Large intestine (tissue), 3 donors: ENCODE data around the gene MAPK13. TPM values are rescaled to one million over a fixed set of nuclear protein-coding genes. Genes with fewer than 3 reads are reported as not detected.

Experiments
- DNase-seq, 2 donors: peaks; one replicate each; pipeline versions ENCODE4 v3.0.0 to v3.0.0-alpha.2; 2013
- H3K27ac ChIP-seq: one replicate; pipeline ENCODE4 v1.5.1; 2013; ENCODE audit warnings: low read length
- H3K27me3 ChIP-seq: 2 replicates; pipeline ENCODE4 v1.6.1; 2013; ENCODE audit warnings: low read length; ENCODE audit not compliant: control insufficient read depth, insufficient read depth
- H3K36me3 ChIP-seq: 2 replicates; pipeline ENCODE4 v1.6.1; 2013; ENCODE audit warnings: low read length; ENCODE audit not compliant: control insufficient read depth, insufficient read depth
- H3K4me1 ChIP-seq: one replicate; pipeline ENCODE4 v1.6.1; 2013; ENCODE audit warnings: low read length; ENCODE audit not compliant: control insufficient read depth, insufficient read depth
- H3K4me3 ChIP-seq: one replicate; pipeline ENCODE4 v1.5.1; 2013; ENCODE audit warnings: low read length
- H3K9me3 ChIP-seq: one replicate; pipeline ENCODE4 v1.6.1; 2013; ENCODE audit warnings: mild to moderate bottlenecking, low read depth, low read length, moderate library complexity; ENCODE audit not compliant: control insufficient read depth
- WGBS: methylation state at CpG from one replicate; pipeline ENCODE4 v1.1.5; 2013; ENCODE audit warnings: low lambda C conversion rate; ENCODE audit not compliant: insufficient coverage; 5-methylcytosine and 5-hydroxymethylcytosine counted together
- polyA plus RNA-seq: library from polyadenylated mRNA; unstranded; fragments of 120-200 nt; gene quantifications from one replicate; pipeline ENCODE4 v1.2.1, GENCODE V29; 2013

MAPK13 gene
- polyA plus RNA-seq, 1 donor, result 147 TPM

DNA sequence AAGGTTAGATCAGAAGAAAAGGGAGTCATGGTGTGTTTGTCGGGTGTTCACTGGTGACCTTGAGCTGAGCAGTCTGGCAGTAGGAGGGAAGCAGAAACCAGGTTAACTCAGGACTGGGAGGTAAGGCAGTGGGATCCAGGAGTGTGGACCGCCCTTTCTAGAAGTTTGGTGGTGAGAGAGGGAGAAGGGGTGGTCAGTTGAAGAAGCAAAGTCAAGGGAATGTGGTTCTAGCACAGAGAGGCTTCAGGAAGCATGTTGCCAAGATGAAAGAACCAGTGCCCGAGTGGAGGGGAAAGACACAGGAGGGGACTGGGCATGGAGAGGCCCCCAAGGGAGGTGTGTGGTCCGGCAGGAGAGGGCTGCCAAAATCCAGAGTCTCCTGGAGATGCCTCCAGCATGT is 3.6 kb downstream of the MAPK13 start:
- 100% methylated on average over 1 of the region's 4 CpGs for WGBS
- peaks cover 58% of the 10 kb centered on the region for H3K36me3 ChIP-seq
- DNase-seq, result no peak

DNA sequence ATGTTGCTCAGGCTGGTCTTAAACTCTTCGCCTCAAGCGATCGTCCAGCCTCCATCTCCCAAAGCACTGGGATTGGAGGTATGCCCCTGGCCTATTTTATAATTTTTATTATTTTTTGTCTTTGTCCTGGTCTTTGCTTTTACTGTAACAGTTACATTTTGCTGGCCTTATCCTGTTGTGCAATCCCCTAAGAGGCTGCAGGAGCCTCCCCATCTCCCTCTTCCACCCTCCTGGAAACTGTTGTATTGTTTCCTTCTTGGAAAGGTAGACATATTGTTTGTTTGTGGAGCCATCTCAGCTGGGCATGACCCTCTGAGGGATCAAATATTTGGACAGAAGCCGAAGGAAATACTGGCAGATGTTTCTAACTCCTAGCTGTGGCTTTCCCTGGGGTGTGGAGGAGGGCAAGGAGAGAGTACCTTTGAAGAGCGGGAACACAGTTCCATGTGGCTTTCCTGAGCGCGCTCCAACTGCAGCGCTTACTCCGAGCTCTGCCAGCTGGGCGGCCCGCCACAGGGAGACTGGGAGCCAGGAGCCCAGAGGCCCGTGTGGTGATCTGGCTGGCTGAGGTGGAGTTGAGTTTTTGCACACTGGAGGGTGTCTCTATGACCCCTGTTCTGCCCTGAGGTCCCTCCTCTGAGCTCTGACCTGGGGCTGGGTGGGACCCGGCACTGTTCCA is 4.9 kb downstream of the MAPK13 start:
- WGBS, result no CpG with 5 or more reads among the region's 13 CpGs
- H3K27ac ChIP-seq, result no peak overlapping the region
- no peaks in the 10 kb centered on the region for H3K9me3 ChIP-seq
- no peak overlapping the region for H3K4me3 ChIP-seq
- no peaks in the 10 kb centered on the region for H3K27me3 ChIP-seq
- peaks cover 32% of the 10 kb centered on the region for H3K4me1 ChIP-seq
- DNase-seq, result no peak
- H3K36me3 ChIP-seq, result peaks cover 71% of the 10 kb centered on the region

More for the DNA sequence above, 3.6 kb downstream of the MAPK13 start:
- Histone ChIP-seq H3K4me1 (peaks cover 32% of the 10 kb centered on the region), H3K27ac (peak overlapping the region; percentile 99), H3K27me3 (no peaks in the 10 kb centered on the region), H3K9me3 (no peaks in the 10 kb centered on the region), H3K4me3 (no peak overlapping the region)

DNA sequence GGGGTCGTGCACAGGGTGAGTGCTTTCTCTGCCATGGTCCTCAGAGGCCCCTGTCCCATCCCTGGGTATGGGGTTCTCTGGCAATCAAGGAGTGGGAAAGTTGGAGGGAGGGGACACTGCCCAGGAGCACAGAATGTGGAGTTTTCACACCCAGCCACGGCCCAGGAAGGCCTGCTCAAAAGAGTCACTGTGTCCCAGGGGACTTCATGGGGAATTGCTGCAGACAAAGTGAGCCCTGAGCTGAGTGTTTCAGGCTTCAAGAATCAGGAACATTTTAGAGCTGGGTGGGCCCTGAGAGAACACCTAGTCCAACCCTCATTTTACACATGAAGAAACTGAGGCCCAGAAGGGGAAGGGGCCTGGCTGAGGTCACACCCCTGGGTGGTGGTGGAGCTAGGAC is 5.7 kb downstream of the MAPK13 start:
- Histone ChIP-seq H3K4me3 (no peak overlapping the region), H3K9me3 (no peaks in the 10 kb centered on the region), H3K4me1 (peaks cover 32% of the 10 kb centered on the region), H3K36me3 (peaks cover 78% of the 10 kb centered on the region), H3K27me3 (no peaks in the 10 kb centered on the region), H3K27ac (no peak overlapping the region)
- DNase-seq, result no peak
- WGBS, result no CpG with 5 or more reads among the region's 2 CpGs

DNA sequence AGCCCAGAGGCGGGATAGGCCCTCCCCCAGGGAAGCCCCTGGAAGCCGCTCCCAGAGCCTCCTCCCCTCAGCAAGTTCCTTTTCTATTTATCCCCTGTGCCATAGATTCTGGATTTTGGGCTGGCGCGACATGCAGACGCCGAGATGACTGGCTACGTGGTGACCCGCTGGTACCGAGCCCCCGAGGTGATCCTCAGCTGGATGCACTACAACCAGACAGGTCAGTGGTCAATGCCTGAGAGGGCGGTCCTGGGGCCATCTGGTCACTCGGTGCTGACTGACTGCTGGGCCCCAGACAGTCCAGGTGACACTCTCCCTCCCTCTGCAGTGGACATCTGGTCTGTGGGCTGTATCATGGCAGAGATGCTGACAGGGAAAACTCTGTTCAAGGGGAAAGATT is 6.2 kb downstream of the MAPK13 start:
- Histone ChIP-seq H3K4me1 (peaks cover 32% of the 10 kb centered on the region), H3K9me3 (no peaks in the 10 kb centered on the region), H3K27ac (no peak overlapping the region), H3K27me3 (no peaks in the 10 kb centered on the region), H3K4me3 (no peak overlapping the region), H3K36me3 (peaks cover 78% of the 10 kb centered on the region)
- no peak for DNase-seq
- no CpG with 5 or more reads among the region's 12 CpGs for WGBS

DNA sequence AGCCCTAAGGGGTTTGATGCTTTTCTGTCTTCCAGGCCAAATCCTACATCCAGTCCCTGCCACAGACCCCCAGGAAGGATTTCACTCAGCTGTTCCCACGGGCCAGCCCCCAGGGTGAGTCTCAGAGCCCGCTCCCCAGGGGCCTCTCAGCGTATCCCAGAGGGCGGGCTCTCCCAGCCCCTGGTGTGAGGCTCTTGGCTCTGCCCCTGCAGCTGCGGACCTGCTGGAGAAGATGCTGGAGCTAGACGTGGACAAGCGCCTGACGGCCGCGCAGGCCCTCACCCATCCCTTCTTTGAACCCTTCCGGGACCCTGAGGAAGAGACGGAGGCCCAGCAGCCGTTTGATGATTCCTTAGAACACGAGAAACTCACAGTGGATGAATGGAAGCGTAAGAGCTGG is 8.4 kb downstream of the MAPK13 start:
- DNase-seq, result no peak
- H3K9me3 ChIP-seq, result no peaks in the 10 kb centered on the region
- peaks cover 13% of the 10 kb centered on the region for H3K4me1 ChIP-seq
- H3K4me3 ChIP-seq, result no peak overlapping the region
- H3K27me3 ChIP-seq, result no peaks in the 10 kb centered on the region
- WGBS, result no CpG with 5 or more reads among the region's 15 CpGs
- no peak overlapping the region for H3K27ac ChIP-seq
- H3K36me3 ChIP-seq, result peaks cover 68% of the 10 kb centered on the region

DNA sequence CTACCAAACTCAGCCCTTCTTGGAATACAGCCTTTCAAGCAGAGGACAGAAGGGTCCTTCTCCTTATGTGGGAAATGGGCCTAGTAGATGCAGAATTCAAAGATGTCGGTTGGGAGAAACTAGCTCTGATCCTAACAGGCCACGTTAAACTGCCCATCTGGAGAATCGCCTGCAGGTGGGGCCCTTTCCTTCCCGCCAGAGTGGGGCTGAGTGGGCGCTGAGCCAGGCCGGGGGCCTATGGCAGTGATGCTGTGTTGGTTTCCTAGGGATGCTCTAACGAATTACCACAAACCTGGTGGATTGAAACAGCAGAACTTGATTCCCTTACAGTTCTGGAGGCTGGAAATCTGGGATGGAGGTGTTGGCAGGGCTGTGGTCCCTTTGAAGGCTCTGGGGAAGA is 9.1 kb downstream of the MAPK13 start:
- no peak for DNase-seq
- Histone ChIP-seq H3K36me3 (peaks cover 61% of the 10 kb centered on the region), H3K9me3 (no peaks in the 10 kb centered on the region), H3K27me3 (no peaks in the 10 kb centered on the region), H3K4me3 (no peak overlapping the region), H3K27ac (no peak overlapping the region), H3K4me1 (peaks cover 8% of the 10 kb centered on the region)
- no CpG with 5 or more reads among the region's 7 CpGs for WGBS

DNA sequence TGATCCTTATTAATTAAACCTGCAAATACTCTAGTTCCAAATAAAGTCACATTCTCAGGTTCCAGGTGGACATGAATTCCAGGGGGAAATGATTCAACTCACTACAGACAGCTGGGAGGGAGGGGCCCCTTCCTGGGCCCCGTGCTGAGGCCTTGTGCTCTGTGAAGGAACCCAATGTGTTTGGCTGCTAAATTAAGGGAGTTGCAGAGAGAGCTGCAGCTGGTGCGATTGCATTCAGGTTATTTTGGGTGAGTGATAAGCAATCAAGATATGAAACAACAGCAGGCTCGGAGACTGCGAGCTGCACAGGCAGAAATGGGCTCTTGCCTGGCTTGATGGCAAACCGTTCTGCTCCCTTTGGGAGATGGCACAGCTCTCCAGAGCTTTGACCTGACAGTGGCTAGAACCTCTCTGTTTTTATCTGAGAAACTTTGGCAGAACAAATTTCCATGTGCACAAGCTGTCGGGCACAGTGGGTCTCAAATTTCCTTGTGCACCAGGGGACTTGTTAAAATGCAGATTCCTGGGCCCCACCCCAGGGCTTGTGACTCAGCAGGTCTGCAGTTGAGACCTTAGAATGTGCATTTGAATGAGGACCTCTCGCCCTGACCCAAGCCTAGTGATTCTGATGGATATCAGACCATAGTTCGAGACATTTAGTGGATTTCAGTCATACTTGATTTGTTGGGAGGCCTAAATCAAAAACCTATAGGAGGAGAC is 9.8 kb downstream of the MAPK13 start:
- no peaks in the 10 kb centered on the region for H3K9me3 ChIP-seq
- WGBS, result no CpG with 5 or more reads among the region's 8 CpGs
- no peak overlapping the region for H3K27ac ChIP-seq
- H3K4me1 ChIP-seq, result peaks cover 5% of the 10 kb centered on the region
- H3K36me3 ChIP-seq, result peaks cover 54% of the 10 kb centered on the region
- H3K27me3 ChIP-seq, result no peaks in the 10 kb centered on the region
- DNase-seq, result no peak
- H3K4me3 ChIP-seq, result no peak overlapping the region

DNA sequence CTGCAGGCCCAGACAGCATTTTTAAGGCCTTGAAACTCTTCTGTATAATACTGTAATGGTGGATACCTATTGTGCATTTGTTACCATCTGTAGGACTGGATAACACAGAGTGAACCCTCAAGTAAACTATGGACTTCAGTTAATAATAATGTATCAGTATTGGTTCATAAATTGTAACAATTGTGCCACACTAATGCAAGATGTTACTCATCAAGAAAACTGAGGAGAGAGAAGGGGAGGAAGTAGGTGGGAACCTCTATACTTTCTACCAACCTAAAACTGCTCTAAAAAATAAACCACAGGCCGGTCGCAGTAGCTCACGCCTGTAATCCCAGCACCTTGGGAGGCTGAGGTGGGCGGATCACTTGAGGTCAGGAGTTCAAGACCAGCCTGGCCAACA is 10.8 kb downstream of the MAPK13 start:
- peaks cover 45% of the 10 kb centered on the region for H3K36me3 ChIP-seq
- no peak overlapping the region for H3K27ac ChIP-seq
- no peak for DNase-seq
- no peaks in the 10 kb centered on the region for H3K9me3 ChIP-seq
- no peaks in the 10 kb centered on the region for H3K27me3 ChIP-seq
- no CpG with 5 or more reads among the region's 4 CpGs for WGBS
- no peak overlapping the region for H3K4me3 ChIP-seq
- H3K4me1 ChIP-seq, result peaks cover 2% of the 10 kb centered on the region

DNA sequence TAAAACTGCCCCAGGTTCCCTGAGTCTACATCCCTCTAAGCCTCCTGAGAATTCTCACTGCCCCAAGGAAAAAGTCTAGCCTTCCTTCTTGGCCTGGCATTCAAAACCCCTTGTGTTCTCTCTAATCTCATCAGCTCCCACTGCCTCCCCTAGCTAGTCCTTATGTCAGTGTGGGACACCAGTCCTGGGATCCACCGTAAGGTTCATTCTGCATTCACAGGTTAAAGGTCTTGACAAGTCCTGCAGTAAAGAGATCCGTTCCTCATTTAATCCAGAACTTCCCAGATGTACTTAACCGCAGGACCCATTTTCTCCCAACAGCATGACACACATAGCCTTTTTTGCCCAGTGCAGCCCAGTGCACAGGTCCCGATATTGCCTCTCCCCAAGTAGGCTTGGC is 11.6 kb downstream of the MAPK13 start:
- Histone ChIP-seq H3K27ac (no peak overlapping the region), H3K27me3 (no peaks in the 10 kb centered on the region), H3K4me1 (peaks cover 2% of the 10 kb centered on the region), H3K4me3 (no peak overlapping the region), H3K36me3 (peaks cover 36% of the 10 kb centered on the region), H3K9me3 (no peaks in the 10 kb centered on the region)
- no peak for DNase-seq
- 100% methylated on average over 1 of the region's 4 CpGs for WGBS

DNA sequence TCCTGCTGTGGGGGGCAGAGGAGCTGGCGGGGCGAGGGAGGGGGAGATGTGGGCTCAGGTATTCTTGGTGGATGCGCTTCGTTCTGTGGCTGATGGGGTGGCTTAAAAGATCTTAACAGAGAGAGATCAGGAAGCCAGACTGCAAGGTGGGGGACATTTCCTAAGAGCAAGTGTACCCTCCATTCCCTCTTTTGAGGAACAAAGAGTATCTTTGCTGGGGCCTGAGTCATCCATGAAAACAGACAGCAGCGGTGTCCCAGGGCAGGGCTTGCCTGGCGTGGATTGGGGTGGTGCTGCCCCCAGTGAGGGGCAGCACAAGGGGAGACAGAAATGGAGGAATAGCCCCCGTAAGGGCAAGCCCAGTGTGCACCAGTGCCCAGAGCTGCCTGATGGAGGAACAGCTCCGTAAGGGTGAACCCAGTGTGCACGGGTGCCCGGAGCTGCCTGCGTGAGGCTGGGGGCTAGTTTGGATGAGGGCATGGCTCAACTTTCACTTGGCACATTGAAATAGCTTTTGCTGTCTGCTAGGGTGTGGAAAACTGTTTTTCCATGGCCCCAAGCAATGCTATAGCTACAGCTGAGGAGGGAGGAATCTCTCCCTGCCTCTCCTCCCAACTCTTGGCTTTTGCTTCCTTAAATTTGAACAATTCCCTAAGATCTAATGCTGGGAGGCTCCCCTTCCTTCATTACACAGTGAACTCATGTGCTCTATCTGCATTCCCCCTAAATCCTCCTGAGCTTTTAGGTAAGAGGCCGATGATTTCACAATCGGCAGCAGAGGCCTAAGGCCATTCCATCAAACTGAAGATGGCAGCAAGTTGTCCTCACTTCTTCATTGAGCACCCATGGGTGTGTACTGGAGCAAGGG is 12.9 kb downstream of the MAPK13 start:
- no peak for DNase-seq
- Histone ChIP-seq H3K36me3 (peaks cover 31% of the 10 kb centered on the region), H3K4me1 (peaks cover 8% of the 10 kb centered on the region), H3K4me3 (no peak overlapping the region), H3K9me3 (no peaks in the 10 kb centered on the region), H3K27ac (no peak overlapping the region), H3K27me3 (no peaks in the 10 kb centered on the region)
- WGBS, result no CpG with 5 or more reads among the region's 13 CpGs
